CD14-positive monocyte (primary cell): ENCODE data around the gene MYO16. TPM values are rescaled to one million over a fixed set of nuclear protein-coding genes. Genes with fewer than 3 reads are reported as not detected.

Source experiments
- DNase-seq, 3 donors: peaks; one replicate each; pipeline ENCODE4 v3.0.0-alpha.2; 2011 to 2022
- H2AFZ ChIP-seq: 2 replicates; pipeline ENCODE4 v1.6.0; 2012; ENCODE audit warnings: mild to moderate bottlenecking, low read depth, low read length, inconsistent platforms; ENCODE audit not compliant: insufficient read depth, poor library complexity, severe bottlenecking
- H3K27ac ChIP-seq, 2 donors: 1 replicate in 1 of 2; 2 replicates in 1 of 2; pipeline ENCODE4 v1.5.1; 2012 to 2013; ENCODE audit warnings: low read length in 2 of 2, control low read depth in 1 of 2, inconsistent platforms in 1 of 2, low read depth in 1 of 2, mild to moderate bottlenecking in 1 of 2
- H3K27me3 ChIP-seq, 2 donors: one replicate each; pipeline versions ENCODE4 v1.6.0 to v1.6.1; 2011 to 2013; ENCODE audit warnings: low read length in 2 of 2; ENCODE audit not compliant: control insufficient read depth in 2 of 2, insufficient read depth in 2 of 2
- H3K36me3 ChIP-seq, 2 donors: replicated peaks in 1 of 2; 1 replicate in 1 of 2; 2 replicates in 1 of 2; pipeline versions ENCODE4 v1.5.1 to v1.6.1; 2012 to 2013; ENCODE audit warnings: low read length in 2 of 2, control low read depth in 1 of 2, inconsistent platforms in 1 of 2, mild to moderate bottlenecking in 1 of 2; ENCODE audit not compliant: insufficient read depth in 2 of 2, control insufficient read depth in 1 of 2
- H3K4me1 ChIP-seq, 2 donors: 1 replicate in 1 of 2; 2 replicates in 1 of 2; pipeline versions ENCODE4 v1.5.1 to v1.6.1; 2012 to 2013; ENCODE audit warnings: low read length in 2 of 2, control low read depth in 1 of 2, inconsistent platforms in 1 of 2, mild to moderate bottlenecking in 1 of 2, moderate library complexity in 1 of 2; ENCODE audit not compliant: insufficient read depth in 2 of 2, control insufficient read depth in 1 of 2
- H3K4me2 ChIP-seq: replicated peaks from 2 replicates; pipeline ENCODE3; 2012; ENCODE audit warnings: low read length, moderate library complexity, mild to moderate bottlenecking; ENCODE audit not compliant: poor library complexity, severe bottlenecking; ENCODE audit errors: extremely low read depth
- H3K4me3 ChIP-seq, 3 experiments: fragments of 200-600 bp in 1 of 3; sonication (generic) in 1 of 3; replicated peaks in 1 of 3; 1 replicate in 2 of 3; 2 replicates in 1 of 3; pipeline ENCODE4 v1.5.1; 2011 to 2013; ENCODE audit warnings: low read length in 3 of 3, mild to moderate bottlenecking in 3 of 3, control low read depth in 2 of 3, low read depth in 2 of 3, inconsistent platforms in 1 of 3, moderate library complexity in 1 of 3
- H3K79me2 ChIP-seq: 2 replicates; pipeline ENCODE4 v1.6.0; 2012; ENCODE audit warnings: mild to moderate bottlenecking, control low read depth, inconsistent platforms, low read length, moderate library complexity; ENCODE audit not compliant: insufficient read depth
- H3K9ac ChIP-seq: 2 replicates; pipeline ENCODE4 v1.6.0; 2017; ENCODE audit warnings: low read length, mild to moderate bottlenecking; ENCODE audit not compliant: insufficient read depth, poor library complexity, severe bottlenecking
- H3K9me3 ChIP-seq, 2 donors: replicated peaks in 1 of 2; 1 replicate in 1 of 2; 2 replicates in 1 of 2; pipeline versions ENCODE4 v1.5.1 to v1.6.1; 2012 to 2013; ENCODE audit warnings: low read length in 2 of 2, control low read depth in 1 of 2; ENCODE audit not compliant: control insufficient read depth in 1 of 2, insufficient read depth in 1 of 2
- H4K20me1 ChIP-seq: 2 replicates; pipeline ENCODE4 v1.6.0; 2012; ENCODE audit warnings: mild to moderate bottlenecking, low read length, control low read depth, moderate library complexity; ENCODE audit not compliant: insufficient read depth
- H3K27ac Mint-ChIP-seq, 7 donors: one replicate each; pipeline ENCODE4 v1.8.0; 2020; ENCODE audit warnings: mild to moderate bottlenecking in 7 of 7, mixed read lengths in 7 of 7, moderate library complexity in 6 of 7, inconsistent platforms in 2 of 7
- H3K27me3 Mint-ChIP-seq, 3 donors: one replicate each; pipeline ENCODE4 v1.8.0; 2021 to 2022; ENCODE audit warnings: low read depth in 3 of 3, mild to moderate bottlenecking in 3 of 3, mixed read lengths in 3 of 3, moderate library complexity in 3 of 3, inconsistent platforms in 1 of 3
- H3K36me3 Mint-ChIP-seq, 2 donors: one replicate each; pipeline ENCODE4 v1.8.0; 2020; ENCODE audit warnings: mixed read lengths in 2 of 2, inconsistent platforms in 1 of 2, mild to moderate bottlenecking in 1 of 2
- H3K4me1 Mint-ChIP-seq: one replicate; pipeline ENCODE4 v1.8.0; 2020; ENCODE audit warnings: mild to moderate bottlenecking, mixed read lengths
- H3K4me3 Mint-ChIP-seq, 2 donors: one replicate each; pipeline ENCODE4 v1.8.0; 2020; ENCODE audit warnings: mild to moderate bottlenecking in 2 of 2, mixed read lengths in 2 of 2, moderate library complexity in 1 of 2
- H3K9me3 Mint-ChIP-seq, 7 donors: one replicate each; pipeline ENCODE4 v1.8.0; 2020 to 2022; ENCODE audit warnings: mixed read lengths in 7 of 7, mild to moderate bottlenecking in 6 of 7, moderate library complexity in 6 of 7, inconsistent platforms in 2 of 7
- WGBS: methylation state at CpG from one replicate; pipeline ENCODE4 v1.1.5; 2013; ENCODE audit warnings: missing lambda C conversion rate; ENCODE audit not compliant: insufficient coverage; 5-methylcytosine and 5-hydroxymethylcytosine counted together
- intact Hi-C, 2 donors: fragments of 100-400 bp; cut with micrococcal nuclease; formaldehyde crosslinking; loops; one replicate each; pipeline versions ENCODE4 v1.15.0 to v1.15.1; 2023
- polyA plus RNA-seq, 3 donors: library from polyadenylated mRNA; depleted of rRNA in 1 of 3; unstranded in 2 of 3; stranded (reverse) in 1 of 3; fragments of 300-500 nt in 2 of 3; fragments of >200 nt in 1 of 3; fragmentation: Illumina TruSeq in 2 of 3; gene quantifications; 1 replicate in 2 of 3; 2 replicates in 1 of 3; pipeline ENCODE4 v1.2.3, GENCODE V29; 2012 to 2021
- TF ChIP-seq, protein P1 (sequence below): fragments of 200-600 bp; IDR thresholded peaks from one replicate; pipeline ENCODE4 v1.8.0; 2022; ENCODE audit warnings: antibody characterized with exemption, mild to moderate bottlenecking

MYO16 gene
- polyA plus RNA-seq, 3 donors: not detected

DNA sequence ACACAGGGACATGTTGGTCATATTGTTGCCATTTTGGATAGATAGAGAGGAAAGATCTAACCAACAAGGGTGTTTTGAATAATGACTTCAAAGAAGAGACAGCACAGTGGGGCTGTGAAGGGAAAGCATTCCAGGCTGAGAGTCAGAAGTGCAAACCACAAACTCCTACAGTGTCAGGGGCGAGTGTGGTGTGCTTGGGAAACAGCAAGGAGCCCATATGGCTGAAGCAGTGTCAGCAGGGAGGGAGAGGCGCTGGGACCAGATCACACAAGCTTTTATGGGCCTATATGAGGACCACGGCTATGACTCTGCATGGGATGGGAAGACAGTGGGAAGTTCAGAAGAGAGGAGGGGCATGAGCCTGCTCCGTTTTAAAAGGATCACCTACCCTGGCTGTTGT is 166.4 kb downstream of the MYO16 start:
- DNase-seq: no peak
- Histone ChIP-seq H3K36me3 (no peaks in the 10 kb centered on the region), H4K20me1 (no peaks in the 10 kb centered on the region), H3K4me1 (no peaks in the 10 kb centered on the region), H3K79me2 (no peaks in the 10 kb centered on the region), H3K27ac (no peak overlapping the region), H3K4me3 (no peak overlapping the region), H3K4me2 (no peak overlapping the region), H2AFZ (no peak overlapping the region), H3K27me3 (no peaks in the 10 kb centered on the region), H3K9ac (no peak overlapping the region), H3K9me3 (peaks cover 0 to 7% of the 10 kb centered on the region in 2 donors)
- Mint-ChIP-seq H3K36me3 (no peaks in the 10 kb centered on the region), H3K27me3 (no peaks in the 10 kb centered on the region), H3K4me1 (no peaks in the 10 kb centered on the region), H3K9me3 (peaks cover 0 to 5% (median 3%) of the 10 kb centered on the region in 7 donors), H3K27ac (no peak overlapping the region), H3K4me3 (no peak overlapping the region)
- TF ChIP-seq, protein P1, sequence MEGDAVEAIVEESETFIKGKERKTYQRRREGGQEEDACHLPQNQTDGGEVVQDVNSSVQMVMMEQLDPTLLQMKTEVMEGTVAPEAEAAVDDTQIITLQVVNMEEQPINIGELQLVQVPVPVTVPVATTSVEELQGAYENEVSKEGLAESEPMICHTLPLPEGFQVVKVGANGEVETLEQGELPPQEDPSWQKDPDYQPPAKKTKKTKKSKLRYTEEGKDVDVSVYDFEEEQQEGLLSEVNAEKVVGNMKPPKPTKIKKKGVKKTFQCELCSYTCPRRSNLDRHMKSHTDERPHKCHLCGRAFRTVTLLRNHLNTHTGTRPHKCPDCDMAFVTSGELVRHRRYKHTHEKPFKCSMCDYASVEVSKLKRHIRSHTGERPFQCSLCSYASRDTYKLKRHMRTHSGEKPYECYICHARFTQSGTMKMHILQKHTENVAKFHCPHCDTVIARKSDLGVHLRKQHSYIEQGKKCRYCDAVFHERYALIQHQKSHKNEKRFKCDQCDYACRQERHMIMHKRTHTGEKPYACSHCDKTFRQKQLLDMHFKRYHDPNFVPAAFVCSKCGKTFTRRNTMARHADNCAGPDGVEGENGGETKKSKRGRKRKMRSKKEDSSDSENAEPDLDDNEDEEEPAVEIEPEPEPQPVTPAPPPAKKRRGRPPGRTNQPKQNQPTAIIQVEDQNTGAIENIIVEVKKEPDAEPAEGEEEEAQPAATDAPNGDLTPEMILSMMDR: no peak
- intact Hi-C loops: no loop called here
- 21% methylated on average over 2 of the region's 4 CpGs for WGBS

DNA sequence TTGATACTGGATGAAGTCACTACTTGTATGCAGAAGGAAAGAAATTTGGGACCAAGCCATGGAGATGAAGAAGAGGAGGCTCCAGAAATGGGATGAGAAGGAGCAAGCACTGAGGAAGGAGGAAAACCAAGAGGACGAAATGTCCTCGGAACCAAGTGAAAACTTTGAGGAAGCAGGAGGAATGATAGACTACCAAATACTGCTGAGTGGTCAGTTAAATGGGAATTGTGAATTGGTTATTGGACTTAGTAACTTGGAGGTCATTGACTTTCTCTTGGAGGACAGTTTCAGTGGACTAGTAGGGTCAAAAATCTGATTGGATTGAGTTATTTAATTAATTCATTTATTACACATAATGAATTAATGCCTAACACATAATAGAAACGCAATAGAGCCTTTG is 167.9 kb downstream of the MYO16 start:
- peaks cover 0 to 6% (median 3%) of the 10 kb centered on the region in 7 donors for H3K9me3 Mint-ChIP-seq
- H2AFZ ChIP-seq: no peak overlapping the region
- H3K36me3 Mint-ChIP-seq: no peaks in the 10 kb centered on the region
- no peak overlapping the region for H3K27ac ChIP-seq
- H3K4me3 ChIP-seq: no peak overlapping the region
- no peak overlapping the region for H3K4me3 Mint-ChIP-seq
- H3K9ac ChIP-seq: no peak overlapping the region
- 93% methylated on average over 2 of the region's 3 CpGs for WGBS
- peaks cover 0 to 7% of the 10 kb centered on the region in 2 donors for H3K9me3 ChIP-seq
- no peaks in the 10 kb centered on the region for H3K79me2 ChIP-seq
- H3K27me3 Mint-ChIP-seq: no peaks in the 10 kb centered on the region
- no peak for DNase-seq
- intact Hi-C loops: no loop called here
- H3K4me1 Mint-ChIP-seq: no peaks in the 10 kb centered on the region
- H3K4me2 ChIP-seq: no peak overlapping the region
- no peaks in the 10 kb centered on the region for H3K27me3 ChIP-seq
- H3K36me3 ChIP-seq: no peaks in the 10 kb centered on the region
- no peaks in the 10 kb centered on the region for H4K20me1 ChIP-seq
- H3K4me1 ChIP-seq: no peaks in the 10 kb centered on the region
- TF ChIP-seq, protein P1: no peak
- H3K27ac Mint-ChIP-seq: no peak overlapping the region
